NCI-H1105 treated with DMSO at 0.1 percent for 48 hours (cell line): ENCODE results near the gene HDGF.

Experiments used
- DNase-seq: peaks from one replicate; lab custom pipeline; 2025; lab: John Stamatoyannopoulos, UW

The HDGF gene

GRCh38 chr1:156751451-156751756, at the start of gene HDGF:
Gene HDGF (minus strand): TSS chr1:156751675. CDS start chr1:156751429, 246 bp downstream.
- no peak for DNase-seq

- DNase-seq = peak; percentile 38
Observed at GRCh38 chr1:156797212-156797871, 45.9 kb upstream of the HDGF start.

- no peak for DNase-seq
Observed at GRCh38 chr1:156796340-156797097, 45.0 kb upstream of the HDGF start.

GRCh38 chr1:156795787-156796186, 44.3 kb upstream of the HDGF start:
- no peak for DNase-seq

- DNase-seq = no peak
Observed at GRCh38 chr1:156795374-156795733, 43.9 kb upstream of the HDGF start.

GRCh38 chr1:156794506-156795373, 43.3 kb upstream of the HDGF start:
- DNase-seq = no peak

- DNase-seq = no peak
Observed at GRCh38 chr1:156789621-156790318, 38.3 kb upstream of the HDGF start.

GRCh38 chr1:156788136-156788535, 36.7 kb upstream of the HDGF start:
- DNase-seq = no peak

- DNase-seq = no peak
Observed at GRCh38 chr1:156786640-156787039, 35.2 kb upstream of the HDGF start.

- DNase-seq = no peak
Observed at GRCh38 chr1:156785458-156785857, 34.0 kb upstream of the HDGF start.

- DNase-seq = no peak
Observed at GRCh38 chr1:156781585-156782186, 30.2 kb upstream of the HDGF start.

GRCh38 chr1:156777573-156777972, 26.1 kb upstream of the HDGF start:
- DNase-seq = no peak

- no peak for DNase-seq
Observed at GRCh38 chr1:156776942-156777341, 25.5 kb upstream of the HDGF start.

GRCh38 chr1:156775799-156776198, 24.3 kb upstream of the HDGF start:
- no peak for DNase-seq

GRCh38 chr1:156773607-156774006, 22.1 kb upstream of the HDGF start:
- DNase-seq = no peak

GRCh38 chr1:156772728-156773497, 21.4 kb upstream of the HDGF start:
- DNase-seq = no peak

- DNase-seq = no peak
Observed at GRCh38 chr1:156772222-156772621, 20.7 kb upstream of the HDGF start.

- DNase-seq = no peak
Observed at GRCh38 chr1:156768610-156769295, 17.3 kb upstream of the HDGF start.

- peak; percentile 50 for DNase-seq
Observed at GRCh38 chr1:156767879-156768604, 16.6 kb upstream of the HDGF start.
